Measurements from ENCODE around the gene ARMCX5. TPM values are rescaled to one million over a fixed set of nuclear protein-coding genes. Genes with fewer than 3 reads are reported as not detected.

ARMCX5 gene
- total RNA-seq = 1 to 10 TPM; 7.5 to 7.9 TPM

GRCh38 chrX:102599084-102599950 is at the start of gene ARMCX5:
TSS of gene ARMCX5 (plus strand) at chrX:102599515. CDS start at chrX:102602142, 2,627 bp downstream.
- Histone ChIP-seq H3K27me3 (no peaks in the 10 kb centered on the region), H3K27ac (peak within 1 kb of the TSS; percentile 71 to 81), H3K36me3 (no peaks in the 10 kb centered on the region), H3K4me1 (no peaks in the 10 kb centered on the region), H3K4me3 (peak within 1 kb of the TSS; percentile 52 to 57), H3K9me3 (no peaks in the 10 kb centered on the region)
- peak; percentile 71 for DNase-seq (ENCODE audit: low spot score)
- TF ChIP-seq CTCF (IDR thresholded peaks at IDR 0.05) = peak in 1 of 2 donors; percentile 16

- Histone ChIP-seq H3K9me3 (no peaks in the 10 kb centered on the region), H3K4me3 (no peak overlapping the region), H3K4me1 (no peaks in the 10 kb centered on the region), H3K27me3 (no peaks in the 10 kb centered on the region), H3K27ac (no peak overlapping the region), H3K36me3 (no peaks in the 10 kb centered on the region)
- no peak for DNase-seq (ENCODE audit: low spot score)
- no peak for TF ChIP-seq CTCF (IDR thresholded peaks at IDR 0.05)
Measured at GRCh38 chrX:102558607-102559006, 40.7 kb upstream of the ARMCX5 start.

GRCh38 chrX:102560423-102561068 is 38.8 kb upstream of the ARMCX5 start:
- DNase-seq (ENCODE audit: low spot score) = no peak
- no peak overlapping the region for H3K27ac ChIP-seq
- no peaks in the 10 kb centered on the region for H3K27me3 ChIP-seq
- H3K36me3 ChIP-seq = no peaks in the 10 kb centered on the region
- H3K4me1 ChIP-seq = no peaks in the 10 kb centered on the region
- TF ChIP-seq CTCF (IDR thresholded peaks at IDR 0.05) = no peak
- H3K9me3 ChIP-seq = no peaks in the 10 kb centered on the region
- no peak overlapping the region for H3K4me3 ChIP-seq

- no peak for DNase-seq (ENCODE audit: low spot score)
- Histone ChIP-seq H3K4me1 (no peaks in the 10 kb centered on the region), H3K27me3 (no peaks in the 10 kb centered on the region), H3K27ac (no peak overlapping the region), H3K9me3 (no peaks in the 10 kb centered on the region), H3K4me3 (no peak overlapping the region), H3K36me3 (no peaks in the 10 kb centered on the region)
- TF ChIP-seq CTCF (IDR thresholded peaks at IDR 0.05) = no peak
Measured at GRCh38 chrX:102580891-102581290, 18.4 kb upstream of the ARMCX5 start.

- Histone ChIP-seq H3K9me3 (no peaks in the 10 kb centered on the region), H3K4me3 (no peak overlapping the region), H3K4me1 (no peaks in the 10 kb centered on the region), H3K27me3 (no peaks in the 10 kb centered on the region), H3K36me3 (no peaks in the 10 kb centered on the region), H3K27ac (no peak overlapping the region)
- no peak for TF ChIP-seq CTCF (IDR thresholded peaks at IDR 0.05)
- no peak for DNase-seq (ENCODE audit: low spot score)
Measured at GRCh38 chrX:102593367-102593766, 5.9 kb upstream of the ARMCX5 start.

Measured in right atrium auricular region (tissue), 2 donors.